Caco-2 (cell line): Measurements from ENCODE around the gene ST6GALNAC1. TPM values are rescaled to one million over a fixed set of nuclear protein-coding genes. Genes with fewer than 3 reads are reported as not detected.

Experiments used
- BruUV-seq: library from RNA; stranded (reverse); fragments of 400-500 nt; replicated peaks from 2 replicates; lab custom pipeline; 2021; lab: Mats Ljungman, UMichigan
- CTCF ChIA-PET: fragments of 300-600 bp; sonication (Branson Sonifier 250); formaldehyde crosslinking; loops from one replicate; lab custom pipeline; 2022; ENCODE audit warnings: antibody characterized with exemption; lab: Charles Lee
- POLR2A ChIA-PET: fragments of 300-600 bp; sonication (Branson Sonifier 250); formaldehyde crosslinking; loops from one replicate; lab custom pipeline; 2022; ENCODE audit warnings: antibody characterized with exemption; lab: Charles Lee
- DNase-seq, 2 experiments: peaks; one replicate each; pipeline versions ENCODE4 v3.0.0 to v3.0.0-alpha.2; 2020 to 2022
- H3K27me3 ChIP-seq: replicated peaks from 2 replicates; pipeline ENCODE4 v1.6.0; 2011; ENCODE audit warnings: low read length; ENCODE audit not compliant: control insufficient read depth, insufficient read depth
- H3K36me3 ChIP-seq: 2 replicates; pipeline ENCODE4 v1.5.1; 2011; ENCODE audit warnings: low read length; ENCODE audit not compliant: control insufficient read depth, insufficient read depth
- H3K4me1 ChIP-seq: fragments of 250-450 bp; sonication (Bioruptor Pico); 2 replicates; pipeline ENCODE4 v1.5.1; 2020; ENCODE audit warnings: mild to moderate bottlenecking
- H3K4me3 ChIP-seq: 2 replicates; pipeline ENCODE4 v1.5.1; 2011; ENCODE audit warnings: low read depth, mild to moderate bottlenecking, control low read depth, low read length
- H3K9me3 ChIP-seq: fragments of 250-450 bp; sonication (Bioruptor Pico); 2 replicates; pipeline ENCODE4 v1.5.1; 2020; ENCODE audit warnings: mild to moderate bottlenecking, moderate library complexity
- H3K27ac Mint-ChIP-seq: one replicate; pipeline ENCODE4 v1.8.0; 2022; ENCODE audit warnings: mixed read lengths; ENCODE audit not compliant: unreplicated experiment
- H3K27me3 Mint-ChIP-seq: one replicate; pipeline ENCODE4 v1.8.0; 2022; ENCODE audit warnings: mixed read lengths; ENCODE audit not compliant: insufficient read depth, unreplicated experiment
- H3K36me3 Mint-ChIP-seq: one replicate; pipeline ENCODE4 v1.8.0; 2022; ENCODE audit warnings: mild to moderate bottlenecking, mixed read lengths; ENCODE audit not compliant: insufficient read depth, unreplicated experiment
- H3K4me1 Mint-ChIP-seq: one replicate; pipeline ENCODE4 v1.8.0; 2022; ENCODE audit warnings: low read depth, mixed read lengths; ENCODE audit not compliant: unreplicated experiment
- H3K4me3 Mint-ChIP-seq: one replicate; pipeline ENCODE4 v1.8.0; 2022; ENCODE audit warnings: mild to moderate bottlenecking, moderate library complexity, mixed read lengths; ENCODE audit not compliant: unreplicated experiment
- H3K9me3 Mint-ChIP-seq: one replicate; pipeline ENCODE4 v1.8.0; 2022; ENCODE audit warnings: mixed read lengths; ENCODE audit not compliant: unreplicated experiment
- intact Hi-C: fragments of 100-400 bp; cut with micrococcal nuclease; formaldehyde crosslinking; loops from one replicate; pipeline ENCODE4 v1.10.0; 2022; ENCODE audit not compliant: unreplicated experiment
- total RNA-seq: library from RNA; stranded (reverse); gene quantifications from 2 replicates; pipeline ENCODE4 v1.2.3, GENCODE V29; 2022
- TF ChIP-seq, protein P1 (sequence below), 2 experiments: fragments of 200-600 bp in 1 of 2; IDR thresholded peaks; 1 replicate in 1 of 2; 2 replicates in 1 of 2; pipeline versions ENCODE4 v1.5.1 to v1.8.0; 2011 to 2022; ENCODE audit warnings: antibody characterized with exemption in 1 of 2, control low read depth in 1 of 2, inconsistent platforms in 1 of 2, low read depth in 1 of 2, low read length in 1 of 2, mild to moderate bottlenecking in 1 of 2, moderate library complexity in 1 of 2; ENCODE audit not compliant: insufficient read depth in 1 of 2, severe bottlenecking in 1 of 2, unreplicated experiment in 1 of 2

Gene ST6GALNAC1
- total RNA-seq, 1 experiment from 2014 or later = 1.7 TPM

DNA sequence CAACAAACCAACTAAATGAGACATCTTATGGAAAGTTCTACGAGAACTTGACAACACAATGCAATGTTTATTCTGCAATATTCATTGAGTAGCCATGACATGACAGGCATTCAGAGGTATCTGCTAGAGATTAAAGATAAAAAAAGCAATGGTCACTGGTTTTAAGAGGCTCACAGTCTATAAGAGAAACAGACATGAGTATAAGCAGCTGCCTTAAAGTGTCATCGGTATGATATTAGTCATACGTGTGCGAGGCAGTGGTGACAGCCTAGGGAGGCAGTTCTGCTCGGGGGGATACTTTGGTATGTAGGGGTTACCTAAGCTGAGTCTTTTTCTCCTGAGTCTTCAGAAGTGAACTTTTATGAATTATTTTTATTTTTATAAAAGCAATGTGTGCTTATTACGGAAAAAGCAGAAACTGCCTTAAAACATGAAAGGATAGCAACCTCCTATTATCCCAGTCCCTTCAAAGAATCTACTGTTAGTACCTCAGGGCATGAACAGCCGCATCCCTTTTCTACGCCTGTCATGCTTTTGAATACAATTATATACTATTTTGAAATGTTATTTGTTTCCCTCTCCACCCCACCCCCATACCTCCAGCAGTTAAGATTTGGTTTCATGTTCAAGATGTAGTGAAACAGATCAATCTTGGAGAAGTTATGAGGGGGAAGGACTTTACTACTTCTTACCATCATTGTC, 7.7 kb downstream of the ST6GALNAC1 start:
- Histone ChIP-seq H3K27me3 (no peaks in the 10 kb centered on the region), H3K36me3 (no peaks in the 10 kb centered on the region), H3K4me3 (no peak overlapping the region), H3K9me3 (no peaks in the 10 kb centered on the region), H3K4me1 (peaks cover 81% of the 10 kb centered on the region)
- ChIA-PET POLR2A (interaction anchor here (0.6 kb wide), 1 partner anchor 664 kb away, joined by 3 read pairs; no protein-coding TSS in a partner anchor), CTCF (no interaction called here)
- Mint-ChIP-seq H3K36me3 (peaks cover 9% of the 10 kb centered on the region), H3K9me3 (no peaks in the 10 kb centered on the region), H3K27me3 (no peaks in the 10 kb centered on the region), H3K27ac (peak overlapping the region; percentile 1), H3K4me3 (no peak overlapping the region), H3K4me1 (peaks cover 63% of the 10 kb centered on the region)
- no TSS peak for BruUV-seq
- TF ChIP-seq, protein P1, sequence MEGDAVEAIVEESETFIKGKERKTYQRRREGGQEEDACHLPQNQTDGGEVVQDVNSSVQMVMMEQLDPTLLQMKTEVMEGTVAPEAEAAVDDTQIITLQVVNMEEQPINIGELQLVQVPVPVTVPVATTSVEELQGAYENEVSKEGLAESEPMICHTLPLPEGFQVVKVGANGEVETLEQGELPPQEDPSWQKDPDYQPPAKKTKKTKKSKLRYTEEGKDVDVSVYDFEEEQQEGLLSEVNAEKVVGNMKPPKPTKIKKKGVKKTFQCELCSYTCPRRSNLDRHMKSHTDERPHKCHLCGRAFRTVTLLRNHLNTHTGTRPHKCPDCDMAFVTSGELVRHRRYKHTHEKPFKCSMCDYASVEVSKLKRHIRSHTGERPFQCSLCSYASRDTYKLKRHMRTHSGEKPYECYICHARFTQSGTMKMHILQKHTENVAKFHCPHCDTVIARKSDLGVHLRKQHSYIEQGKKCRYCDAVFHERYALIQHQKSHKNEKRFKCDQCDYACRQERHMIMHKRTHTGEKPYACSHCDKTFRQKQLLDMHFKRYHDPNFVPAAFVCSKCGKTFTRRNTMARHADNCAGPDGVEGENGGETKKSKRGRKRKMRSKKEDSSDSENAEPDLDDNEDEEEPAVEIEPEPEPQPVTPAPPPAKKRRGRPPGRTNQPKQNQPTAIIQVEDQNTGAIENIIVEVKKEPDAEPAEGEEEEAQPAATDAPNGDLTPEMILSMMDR (IDR thresholded peaks at IDR 0.05; ENCODE audit: insufficient read depth in 1 of 2, low read depth in 1 of 2, low read length in 1 of 2, severe bottlenecking in 1 of 2, unreplicated experiment in 1 of 2) = no peak
- DNase-seq = no peak
- intact Hi-C loops = no loop called here

- H3K27ac Mint-ChIP-seq = peak overlapping the region; percentile 81
- intact Hi-C loops = no loop called here
- Histone ChIP-seq H3K27me3 (no peaks in the 10 kb centered on the region), H3K4me1 (peaks cover 74% of the 10 kb centered on the region), H3K36me3 (no peaks in the 10 kb centered on the region), H3K4me3 (no peak overlapping the region), H3K9me3 (no peaks in the 10 kb centered on the region)
- H3K36me3 Mint-ChIP-seq = peaks cover 9% of the 10 kb centered on the region
- DNase-seq = no peak
- H3K27me3 Mint-ChIP-seq = no peaks in the 10 kb centered on the region
- H3K4me3 Mint-ChIP-seq = no peak overlapping the region
- H3K9me3 Mint-ChIP-seq = no peaks in the 10 kb centered on the region
- ChIA-PET CTCF (interaction anchor here (0.6 to 0.7 kb wide), 2 partner anchors 15 to 23 kb away, joined by 4 read pairs; no protein-coding TSS in a partner anchor), POLR2A (no interaction called here)
- peaks cover 55% of the 10 kb centered on the region for H3K4me1 Mint-ChIP-seq
- BruUV-seq = no TSS peak
- TF ChIP-seq, protein P1 (IDR thresholded peaks at IDR 0.05; ENCODE audit: insufficient read depth in 1 of 2, low read depth in 1 of 2, low read length in 1 of 2, severe bottlenecking in 1 of 2, unreplicated experiment in 1 of 2) = no peak
Measured at GRCh38 chr17:76635039-76635438, 8.5 kb downstream of the ST6GALNAC1 start.

GRCh38 chr17:76633628-76634328, 9.8 kb downstream of the ST6GALNAC1 start:
- ChIA-PET POLR2A (interaction anchor here (0.5 to 1.1 kb wide), 3 partner anchors 38 to 182 kb away, joined by 3 to 4 read pairs (median 3); no protein-coding TSS in a partner anchor), CTCF (interaction anchor here (0.6 to 1.3 kb wide), 5 partner anchors 9 to 210 kb away, joined by 3 to 6 read pairs (median 5); no protein-coding TSS in a partner anchor)
- Mint-ChIP-seq H3K27me3 (no peaks in the 10 kb centered on the region), H3K27ac (peak overlapping the region; percentile 81), H3K9me3 (no peaks in the 10 kb centered on the region), H3K4me3 (peak overlapping the region; percentile 47), H3K36me3 (peaks cover 9% of the 10 kb centered on the region), H3K4me1 (peaks cover 46% of the 10 kb centered on the region)
- H3K9me3 ChIP-seq = no peaks in the 10 kb centered on the region
- BruUV-seq = TSS peak; percentile 91
- DNase-seq = peak; percentile 82 to 84
- intact Hi-C loops = loop anchor here (1.0 kb wide), 2 partner anchors 8 to 38 kb away; no protein-coding TSS in a partner anchor
- H3K4me1 ChIP-seq = peaks cover 61% of the 10 kb centered on the region
- H3K36me3 ChIP-seq = no peaks in the 10 kb centered on the region
- no peak overlapping the region for H3K4me3 ChIP-seq
- TF ChIP-seq, protein P1 (IDR thresholded peaks at IDR 0.05; ENCODE audit: insufficient read depth in 1 of 2, low read depth in 1 of 2, low read length in 1 of 2, severe bottlenecking in 1 of 2, unreplicated experiment in 1 of 2) = no peak
- H3K27me3 ChIP-seq = no peaks in the 10 kb centered on the region
